LHCN-M2 (cell line): ENCODE measurements around the gene PPP1R26. TPM values are rescaled to one million over a fixed set of nuclear protein-coding genes. Genes with fewer than 3 reads are reported as not detected.
A peak's percentile ranks its signal among the peaks of the same experiment; 100 is the strongest.
"Not testable (repeated sequence)": the region's sequence is repeated elsewhere in the genome, so short reads cannot be mapped to it uniquely, and the experiment has no call there.

Experiments used
- DNase-seq: peaks from one replicate; pipeline ENCODE4 v3.0.0-alpha.2; 2012; ENCODE audit warnings: low read depth
- polyA plus RNA-seq: library from polyadenylated mRNA; unstranded; fragments of >200 nt; gene quantifications from one replicate; pipeline ENCODE4 v1.2.1, GENCODE V29; 2012; ENCODE audit warnings: missing spikeins
- total RNA-seq: library from RNA; depleted of rRNA; stranded (reverse); fragments of >200 nt; gene quantifications from 2 replicates; pipeline ENCODE4 v1.2.3, GENCODE V29; 2014; rRNA removed

PPP1R26 gene
- total RNA-seq = 8.1 and 9.2 TPM in 2 replicates
- 5.6 TPM for polyA plus RNA-seq

GRCh38 chr9:135479469-135480052 is at the start of gene PPP1R26:
Gene PPP1R26 (plus strand): TSS chr9:135479782. CDS start chr9:135484511, 4,729 bp downstream.
- no peak for DNase-seq

GRCh38 chr9:135437259-135437658 is 42.3 kb upstream of the PPP1R26 start:
- DNase-seq = no peak

DNA sequence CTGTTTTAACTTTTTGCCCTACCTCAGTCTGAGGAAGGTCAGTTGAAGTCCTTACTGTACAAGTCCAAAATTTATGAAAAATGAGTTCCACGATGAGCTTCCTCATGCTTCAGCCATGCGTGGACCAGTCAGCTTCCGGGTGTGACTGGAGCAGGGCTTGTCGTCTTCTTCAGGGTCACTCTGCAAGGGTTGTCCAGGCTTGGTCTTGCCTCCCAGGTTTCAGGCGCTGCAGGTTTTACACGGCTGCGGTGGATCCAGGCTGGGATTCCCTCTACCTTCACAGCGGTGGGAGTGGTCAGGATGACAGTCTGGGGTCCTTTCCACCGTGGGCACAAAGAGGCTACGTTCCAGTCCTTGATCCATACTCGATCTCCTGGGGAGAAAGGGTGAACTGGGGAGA is 41.9 kb upstream of the PPP1R26 start:
- DNase-seq = not testable (repeated sequence)

- not testable (repeated sequence) for DNase-seq
Measured at GRCh38 chr9:135438581-135439232, 40.9 kb upstream of the PPP1R26 start.

DNA sequence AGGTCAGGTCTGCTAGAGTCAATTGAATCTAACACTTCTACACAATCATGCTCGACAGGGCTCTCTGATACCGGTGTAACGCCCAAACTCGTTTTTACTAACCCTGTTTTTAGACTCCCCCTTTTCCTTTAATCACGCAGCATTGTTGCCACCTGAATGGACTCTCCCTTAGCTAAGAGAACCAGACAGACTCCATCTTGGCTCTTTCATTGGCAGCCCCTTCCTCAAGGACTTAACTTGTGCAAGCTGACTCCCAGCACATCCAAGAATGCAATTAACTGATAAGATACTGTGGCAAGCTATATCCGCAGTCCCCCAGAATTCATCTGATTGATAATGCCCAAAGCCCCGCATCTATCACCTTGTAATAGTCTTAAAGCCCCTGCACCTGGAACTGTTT is 40.1 kb upstream of the PPP1R26 start:
- not testable (repeated sequence) for DNase-seq

GRCh38 chr9:135439916-135440315 is 39.7 kb upstream of the PPP1R26 start:
- DNase-seq = no peak

- peak; percentile 19 for DNase-seq
Measured at GRCh38 chr9:135440620-135441019, 39.0 kb upstream of the PPP1R26 start.

- DNase-seq = peak; percentile 12
Measured at GRCh38 chr9:135441105-135442071, 38.2 kb upstream of the PPP1R26 start.

DNA sequence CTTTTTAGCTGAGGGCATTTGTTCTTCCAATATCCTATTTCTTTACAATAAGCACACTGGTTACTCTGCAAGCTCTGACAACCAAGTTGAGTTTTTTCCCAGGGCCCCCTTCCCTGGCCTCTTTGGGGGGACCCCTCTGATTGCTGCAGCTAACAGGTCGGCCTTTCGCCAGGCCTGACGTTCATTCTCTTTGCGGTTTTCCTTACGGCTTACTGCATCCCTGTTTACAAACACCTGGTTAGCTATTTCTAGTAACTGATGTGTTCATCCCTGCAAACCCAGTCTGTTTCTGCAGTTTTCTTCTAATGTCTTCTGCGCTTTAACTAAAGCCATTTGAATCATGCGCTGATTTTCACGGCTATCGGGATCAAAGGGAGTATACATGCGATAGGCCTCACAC is 37.5 kb upstream of the PPP1R26 start:
- no peak for DNase-seq

GRCh38 chr9:135443797-135444425 is 35.7 kb upstream of the PPP1R26 start:
- DNase-seq = no peak

GRCh38 chr9:135447126-135447525 is 32.5 kb upstream of the PPP1R26 start:
- no peak for DNase-seq

DNA sequence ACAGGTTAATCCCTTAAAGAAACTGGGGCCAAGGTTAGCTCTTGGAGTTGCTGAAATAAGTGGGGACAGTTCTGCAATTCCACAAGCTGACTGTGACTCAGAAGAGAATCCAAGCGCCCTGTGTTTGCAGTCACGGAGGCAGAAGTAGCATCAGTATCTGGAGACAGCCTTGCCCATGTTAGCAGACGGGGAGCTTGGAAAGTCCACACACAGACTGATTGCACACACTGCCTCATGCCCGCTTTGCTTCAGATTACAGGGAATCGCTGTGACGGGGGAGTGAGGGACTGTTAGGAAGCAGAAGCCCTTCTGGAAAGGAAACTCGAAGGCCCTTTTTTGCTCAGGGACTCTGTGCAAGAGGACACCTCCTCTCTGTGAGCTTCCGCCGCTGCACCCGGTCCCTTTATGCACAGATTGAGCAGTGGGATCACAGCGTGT is 30.9 kb upstream of the PPP1R26 start:
- no peak for DNase-seq

DNA sequence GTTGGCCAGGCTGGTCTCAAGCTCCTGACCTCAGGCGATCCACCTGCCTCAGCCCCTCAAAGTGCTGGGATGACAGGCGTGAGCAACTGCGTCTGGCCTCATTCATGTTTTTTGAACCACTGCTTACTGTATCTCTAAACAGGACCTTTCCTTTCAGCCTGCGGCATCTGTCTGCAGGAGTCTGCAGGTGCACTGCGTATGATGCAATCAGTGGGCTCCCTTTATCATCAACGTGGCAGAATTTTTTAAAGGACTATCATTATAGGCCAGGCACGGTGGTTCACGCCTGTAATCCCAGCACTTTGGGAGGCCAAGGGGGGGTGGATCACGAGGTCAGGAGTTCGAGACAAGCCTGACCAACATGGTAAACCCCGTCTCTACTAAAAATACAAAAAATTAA is 30.1 kb upstream of the PPP1R26 start:
- DNase-seq = peak; percentile 35

DNA sequence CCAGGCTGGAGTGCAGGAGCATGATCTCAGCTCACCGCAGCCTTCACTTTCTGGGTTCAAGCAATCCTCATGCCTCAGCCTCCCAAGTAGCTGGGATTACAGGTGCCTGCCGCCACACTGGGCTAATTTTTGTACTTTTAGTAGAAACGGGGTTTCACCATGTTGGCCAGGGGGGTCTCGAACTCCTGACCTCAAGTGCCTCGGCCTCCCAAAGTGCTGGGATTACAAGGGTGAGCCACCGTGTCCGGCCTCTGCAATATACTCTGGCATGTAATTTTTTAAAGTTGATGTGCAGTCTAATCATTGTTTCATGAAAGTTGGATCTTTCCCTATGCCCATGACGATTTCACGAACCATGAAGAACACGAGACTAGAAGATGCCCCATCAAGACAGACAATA is 28.6 kb upstream of the PPP1R26 start:
- DNase-seq = no peak

DNA sequence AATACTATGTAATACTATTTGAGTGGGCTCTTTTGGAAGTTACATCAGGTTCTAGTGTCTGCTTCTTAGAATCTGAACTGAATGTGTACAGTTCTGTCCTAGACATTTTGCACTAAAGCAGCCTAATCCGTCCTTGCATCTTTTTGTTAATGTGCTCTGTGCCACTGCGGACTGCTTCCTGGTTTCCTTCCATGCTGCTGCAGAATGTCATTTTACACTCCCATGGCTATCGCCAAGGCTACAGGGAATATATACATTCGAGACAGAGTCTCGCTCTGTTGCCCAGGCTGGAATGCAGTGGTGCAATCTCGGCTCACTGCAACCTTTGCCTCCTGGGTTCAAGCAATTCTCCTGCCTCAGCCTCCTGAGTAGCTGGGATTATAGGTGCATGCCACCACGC is 27.7 kb upstream of the PPP1R26 start:
- DNase-seq = not testable (repeated sequence)

- no peak for DNase-seq
Measured at GRCh38 chr9:135454737-135455136, 24.8 kb upstream of the PPP1R26 start.

DNA sequence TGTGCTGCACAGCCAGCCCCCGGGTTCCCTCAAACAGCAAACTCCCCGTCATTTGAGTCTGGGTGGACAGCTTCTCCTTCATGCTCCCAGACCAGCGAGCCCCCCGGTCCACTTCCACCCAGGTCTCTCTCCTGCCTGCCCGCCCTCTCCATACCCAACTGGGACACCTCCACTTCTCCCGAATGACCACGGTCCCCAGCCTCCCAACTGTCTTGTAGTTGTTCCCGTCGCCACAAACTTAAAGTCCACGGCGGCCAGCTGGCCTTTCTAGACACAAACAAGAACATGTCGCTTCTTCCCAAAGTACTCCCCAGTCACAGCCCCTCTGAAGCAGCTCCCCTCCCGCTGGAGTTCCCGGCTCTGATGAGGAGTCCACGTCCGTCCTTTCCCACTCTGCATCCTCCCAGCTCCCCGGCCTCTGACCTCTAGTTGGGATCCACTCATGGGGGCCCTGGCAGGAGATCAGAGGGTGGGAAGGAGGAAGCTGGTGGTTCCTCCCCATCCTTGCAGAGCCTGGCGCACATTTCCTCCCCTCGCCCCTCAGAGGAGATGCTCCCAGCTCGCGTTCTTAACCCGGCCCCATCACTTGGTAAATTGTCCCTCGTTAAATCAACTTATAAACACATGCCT is 24.1 kb upstream of the PPP1R26 start:
- DNase-seq = no peak

GRCh38 chr9:135456436-135457104 is 23.0 kb upstream of the PPP1R26 start:
- no peak for DNase-seq

GRCh38 chr9:135458478-135458877 is 21.1 kb upstream of the PPP1R26 start:
- not testable (repeated sequence) for DNase-seq

DNA sequence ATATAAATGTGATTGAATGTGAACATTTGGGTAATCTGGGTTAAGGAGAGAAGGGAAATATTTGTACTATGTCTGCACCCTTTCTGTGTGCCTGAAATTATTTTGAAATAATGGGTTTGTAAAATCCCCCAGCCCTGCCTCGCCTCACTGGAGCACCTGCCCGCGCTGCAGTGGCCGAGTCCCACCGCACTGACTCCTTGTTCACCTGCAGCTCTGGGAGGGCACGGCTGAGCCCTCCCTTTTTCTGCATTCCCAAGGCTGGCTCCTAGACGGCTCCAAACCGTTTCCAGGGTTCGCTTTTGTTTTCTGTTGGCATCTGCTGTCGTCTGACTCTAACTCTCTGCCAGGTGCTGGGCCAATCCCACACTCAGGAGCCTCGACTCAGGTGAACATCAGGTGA is 17.6 kb upstream of the PPP1R26 start:
- no peak for DNase-seq

GRCh38 chr9:135463140-135463539 is 16.4 kb upstream of the PPP1R26 start:
- peak; percentile 50 for DNase-seq
